Testis (tissue), 2 donors: Measurements from ENCODE around the gene GCM1.

Experiments
- POLR2A ChIP-seq: fragments of 450-650 bp; IDR thresholded peaks from one replicate; pipeline ENCODE4 v1.6.1; 2017; ENCODE audit warnings: antibody characterized with exemption, mild to moderate bottlenecking, moderate library complexity
- TF ChIP-seq, protein P1 (sequence below), 3 experiments: fragments of 450-650 bp in 2 of 3; fragments of 200-600 bp in 1 of 3; sonication (generic) in 1 of 3; IDR thresholded peaks; one replicate each; pipeline ENCODE4 v1.5.1; 2016 to 2019; ENCODE audit warnings: antibody characterized with exemption in 3 of 3, mild to moderate bottlenecking in 2 of 3, moderate library complexity in 1 of 3

DNA sequence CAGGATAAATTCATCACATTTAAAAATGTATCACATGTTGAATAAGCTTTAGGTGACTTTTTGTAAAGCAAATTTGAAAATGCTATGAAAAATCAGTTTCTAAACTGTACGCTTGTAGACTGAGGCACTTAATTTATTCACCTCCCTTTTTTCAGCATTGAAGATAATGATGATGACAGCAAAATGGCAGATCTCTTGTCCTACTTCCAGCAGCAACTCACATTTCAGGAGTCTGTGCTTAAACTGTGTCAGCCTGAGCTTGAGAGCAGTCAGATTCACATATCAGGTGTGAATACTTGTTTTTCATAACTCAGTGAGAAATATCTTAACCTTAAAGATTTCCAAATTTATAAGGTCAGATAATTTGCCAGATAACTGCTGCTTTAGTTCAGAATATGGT, 67.8 kb downstream of the GCM1 start:
- TF ChIP-seq, protein P1, sequence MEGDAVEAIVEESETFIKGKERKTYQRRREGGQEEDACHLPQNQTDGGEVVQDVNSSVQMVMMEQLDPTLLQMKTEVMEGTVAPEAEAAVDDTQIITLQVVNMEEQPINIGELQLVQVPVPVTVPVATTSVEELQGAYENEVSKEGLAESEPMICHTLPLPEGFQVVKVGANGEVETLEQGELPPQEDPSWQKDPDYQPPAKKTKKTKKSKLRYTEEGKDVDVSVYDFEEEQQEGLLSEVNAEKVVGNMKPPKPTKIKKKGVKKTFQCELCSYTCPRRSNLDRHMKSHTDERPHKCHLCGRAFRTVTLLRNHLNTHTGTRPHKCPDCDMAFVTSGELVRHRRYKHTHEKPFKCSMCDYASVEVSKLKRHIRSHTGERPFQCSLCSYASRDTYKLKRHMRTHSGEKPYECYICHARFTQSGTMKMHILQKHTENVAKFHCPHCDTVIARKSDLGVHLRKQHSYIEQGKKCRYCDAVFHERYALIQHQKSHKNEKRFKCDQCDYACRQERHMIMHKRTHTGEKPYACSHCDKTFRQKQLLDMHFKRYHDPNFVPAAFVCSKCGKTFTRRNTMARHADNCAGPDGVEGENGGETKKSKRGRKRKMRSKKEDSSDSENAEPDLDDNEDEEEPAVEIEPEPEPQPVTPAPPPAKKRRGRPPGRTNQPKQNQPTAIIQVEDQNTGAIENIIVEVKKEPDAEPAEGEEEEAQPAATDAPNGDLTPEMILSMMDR (IDR thresholded peaks at IDR 0.05): no peak
- no peak for TF ChIP-seq POLR2A
